HFF-Myc (cell line): ENCODE results near the gene RPIA.

Source experiments
- DNase-seq: peaks from one replicate; pipeline ENCODE4 v3.0.0-alpha.2; 2011; ENCODE audit warnings: low read depth; ENCODE audit errors: extremely low read depth
- H3K4me3 ChIP-seq: replicated peaks from 2 replicates; pipeline ENCODE4 v1.5.1; 2011; ENCODE audit warnings: low read depth, mild to moderate bottlenecking, control low read depth, low read length
- CTCF ChIP-seq: IDR thresholded peaks from 2 replicates; pipeline ENCODE4 v1.5.1; 2012; ENCODE audit warnings: mild to moderate bottlenecking, low read depth, low read length, control low read depth; ENCODE audit errors: missing control alignments

RPIA gene

GRCh38 chr2:88696611-88697010, 5.1 kb downstream of the RPIA start:
- H3K4me3 ChIP-seq = no peak overlapping the region
- no peak for DNase-seq
- TF ChIP-seq CTCF = no peak

GRCh38 chr2:88697370-88698026, 6.0 kb downstream of the RPIA start:
- no peak for DNase-seq
- TF ChIP-seq CTCF = no peak
- H3K4me3 ChIP-seq = no peak overlapping the region

- no peak for DNase-seq
- no peak for TF ChIP-seq CTCF
- no peak overlapping the region for H3K4me3 ChIP-seq
Observed at GRCh38 chr2:88698027-88698413, 6.5 kb downstream of the RPIA start.

- TF ChIP-seq CTCF = no peak
- no peak overlapping the region for H3K4me3 ChIP-seq
- no peak for DNase-seq
Observed at GRCh38 chr2:88698498-88699233, 7.2 kb downstream of the RPIA start.

- no peak overlapping the region for H3K4me3 ChIP-seq
- TF ChIP-seq CTCF = no peak
- DNase-seq = no peak
Observed at GRCh38 chr2:88707003-88707402, 15.5 kb downstream of the RPIA start.

GRCh38 chr2:88709181-88709631, 17.7 kb downstream of the RPIA start:
- no peak for DNase-seq
- no peak for TF ChIP-seq CTCF
- no peak overlapping the region for H3K4me3 ChIP-seq

GRCh38 chr2:88711289-88711688, 19.8 kb downstream of the RPIA start:
- TF ChIP-seq CTCF = no peak
- no peak for DNase-seq
- no peak overlapping the region for H3K4me3 ChIP-seq
